H1 (cell line): ENCODE results near the gene DHX34.

Experiments
- CHD1 ChIP-seq: IDR thresholded peaks from 2 replicates; pipeline ENCODE4 v1.6.1; 2012; ENCODE audit warnings: low read depth, low read length, improper control_type of control experiment
- EZH2 ChIP-seq: fragments of 200-600 bp; sonication (generic); IDR thresholded peaks from 2 replicates; pipeline ENCODE4 v1.7.1; 2012; ENCODE audit warnings: low read depth, mild to moderate bottlenecking, moderate library complexity, low read length, inconsistent platforms; ENCODE audit not compliant: severe bottlenecking
- FOSL1 ChIP-seq: IDR thresholded peaks from 2 replicates; pipeline ENCODE4 v1.6.1; 2011; ENCODE audit warnings: mild to moderate bottlenecking, low read depth, low read length, moderate library complexity; ENCODE audit not compliant: insufficient read depth
- POLR2AphosphoS5 ChIP-seq: IDR thresholded peaks from 2 replicates; pipeline ENCODE4 v1.6.1; 2011; ENCODE audit warnings: low read depth, low read length
- TF ChIP-seq, protein P1 (sequence below), 3 experiments: IDR thresholded peaks; 1 replicate in 2 of 3; 2 replicates in 1 of 3; pipeline versions ENCODE4 v1.5.1 to v1.6.1; 2011; ENCODE audit warnings: low read length in 3 of 3, mild to moderate bottlenecking in 3 of 3, inconsistent platforms in 2 of 3, low read depth in 1 of 3, moderate library complexity in 1 of 3; ENCODE audit not compliant: insufficient read depth in 1 of 3; ENCODE audit errors: control extremely low read depth in 1 of 3
- TF ChIP-seq, protein P2 (sequence below): IDR thresholded peaks from 2 replicates; pipeline ENCODE4 v1.6.1; 2012; ENCODE audit warnings: inconsistent platforms

DNA sequence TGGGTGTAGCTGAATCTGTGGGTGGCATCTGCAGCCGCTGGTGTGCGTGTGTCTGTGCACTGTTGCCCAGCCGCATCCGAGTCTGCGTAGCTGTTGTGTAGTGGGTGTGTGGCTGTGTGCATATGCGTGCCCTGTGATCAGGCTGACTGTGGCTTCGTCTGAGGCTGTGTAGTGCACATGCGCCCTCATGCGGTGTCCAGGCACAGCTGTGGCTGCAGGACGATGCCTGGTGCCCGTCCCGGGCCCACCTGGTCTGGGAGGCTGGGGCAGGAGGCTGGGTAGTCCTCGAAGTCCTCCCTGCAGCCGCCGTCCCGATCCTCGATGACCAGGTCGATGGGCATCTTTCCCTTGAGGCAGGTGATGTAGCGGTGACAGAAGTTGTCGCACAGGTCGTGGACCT, 65.4 kb downstream of the DHX34 start:
- TF ChIP-seq, protein P1, sequence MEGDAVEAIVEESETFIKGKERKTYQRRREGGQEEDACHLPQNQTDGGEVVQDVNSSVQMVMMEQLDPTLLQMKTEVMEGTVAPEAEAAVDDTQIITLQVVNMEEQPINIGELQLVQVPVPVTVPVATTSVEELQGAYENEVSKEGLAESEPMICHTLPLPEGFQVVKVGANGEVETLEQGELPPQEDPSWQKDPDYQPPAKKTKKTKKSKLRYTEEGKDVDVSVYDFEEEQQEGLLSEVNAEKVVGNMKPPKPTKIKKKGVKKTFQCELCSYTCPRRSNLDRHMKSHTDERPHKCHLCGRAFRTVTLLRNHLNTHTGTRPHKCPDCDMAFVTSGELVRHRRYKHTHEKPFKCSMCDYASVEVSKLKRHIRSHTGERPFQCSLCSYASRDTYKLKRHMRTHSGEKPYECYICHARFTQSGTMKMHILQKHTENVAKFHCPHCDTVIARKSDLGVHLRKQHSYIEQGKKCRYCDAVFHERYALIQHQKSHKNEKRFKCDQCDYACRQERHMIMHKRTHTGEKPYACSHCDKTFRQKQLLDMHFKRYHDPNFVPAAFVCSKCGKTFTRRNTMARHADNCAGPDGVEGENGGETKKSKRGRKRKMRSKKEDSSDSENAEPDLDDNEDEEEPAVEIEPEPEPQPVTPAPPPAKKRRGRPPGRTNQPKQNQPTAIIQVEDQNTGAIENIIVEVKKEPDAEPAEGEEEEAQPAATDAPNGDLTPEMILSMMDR (IDR thresholded peaks at IDR 0.05; ENCODE audit: control extremely low read depth in 1 of 3, insufficient read depth in 1 of 3, low read depth in 1 of 3, low read length in 3 of 3): peak; percentile 70 to 86 (median 79)
- TF ChIP-seq EZH2 (no peak), POLR2AphosphoS5 (no peak), FOSL1 (no peak), CHD1 (no peak)
- TF ChIP-seq, protein P2, sequence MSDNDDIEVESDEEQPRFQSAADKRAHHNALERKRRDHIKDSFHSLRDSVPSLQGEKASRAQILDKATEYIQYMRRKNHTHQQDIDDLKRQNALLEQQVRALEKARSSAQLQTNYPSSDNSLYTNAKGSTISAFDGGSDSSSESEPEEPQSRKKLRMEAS: peak; percentile 77
